Effector memory CD4-positive, alpha-beta T cell (primary cell): Measurements from ENCODE around the gene PAPSS2.

Source experiments
- DNase-seq, 3 donors: peaks; one replicate each; pipeline ENCODE4 v3.0.0-alpha.2; 2020
- H3K27ac ChIP-seq: 2 replicates; pipeline ENCODE4 v1.7.0; 2013; ENCODE audit warnings: mild to moderate bottlenecking, low read length, moderate library complexity; ENCODE audit not compliant: insufficient read depth, poor library complexity, severe bottlenecking
- H3K27me3 ChIP-seq: replicated peaks from 2 replicates; pipeline ENCODE4 v1.7.0; 2013; ENCODE audit warnings: mild to moderate bottlenecking, low read length; ENCODE audit not compliant: insufficient read depth, control insufficient read depth, poor library complexity, severe bottlenecking
- H3K36me3 ChIP-seq: 2 replicates; pipeline ENCODE4 v1.7.0; 2013; ENCODE audit warnings: mild to moderate bottlenecking, low read length, moderate library complexity; ENCODE audit not compliant: control insufficient read depth, insufficient read depth
- H3K4me1 ChIP-seq: 2 replicates; pipeline ENCODE4 v1.7.0; 2013; ENCODE audit warnings: low read length, mild to moderate bottlenecking; ENCODE audit not compliant: control insufficient read depth, insufficient read depth, poor library complexity, severe bottlenecking
- H3K4me3 ChIP-seq: 2 replicates; pipeline ENCODE4 v1.7.0; 2013; ENCODE audit warnings: low read length, low read depth, mild to moderate bottlenecking; ENCODE audit not compliant: insufficient read depth, poor library complexity, severe bottlenecking
- H3K9me3 ChIP-seq: 2 replicates; pipeline ENCODE4 v1.7.0; 2013; ENCODE audit warnings: mild to moderate bottlenecking, low read length, moderate library complexity; ENCODE audit not compliant: control insufficient read depth

Gene PAPSS2

GRCh38 chr10:87654212-87654611 lies 5.5 kb upstream of the PAPSS2 start:
- H3K36me3 ChIP-seq = no peaks in the 10 kb centered on the region
- no peaks in the 10 kb centered on the region for H3K9me3 ChIP-seq
- H3K4me3 ChIP-seq = no peak overlapping the region
- no peaks in the 10 kb centered on the region for H3K4me1 ChIP-seq
- no peaks in the 10 kb centered on the region for H3K27me3 ChIP-seq
- no peak overlapping the region for H3K27ac ChIP-seq
- no peak for DNase-seq

GRCh38 chr10:87656431-87657072 lies 3.1 kb upstream of the PAPSS2 start:
- no peaks in the 10 kb centered on the region for H3K9me3 ChIP-seq
- peaks cover 7% of the 10 kb centered on the region for H3K27me3 ChIP-seq
- peaks cover 9% of the 10 kb centered on the region for H3K4me1 ChIP-seq
- no peaks in the 10 kb centered on the region for H3K36me3 ChIP-seq
- no peak overlapping the region for H3K4me3 ChIP-seq
- no peak overlapping the region for H3K27ac ChIP-seq
- DNase-seq = no peak

GRCh38 chr10:87657371-87657770 lies 2.3 kb upstream of the PAPSS2 start:
- H3K4me3 ChIP-seq = no peak overlapping the region
- H3K9me3 ChIP-seq = no peaks in the 10 kb centered on the region
- H3K4me1 ChIP-seq = peaks cover 9% of the 10 kb centered on the region
- H3K27me3 ChIP-seq = peaks cover 7% of the 10 kb centered on the region
- DNase-seq = no peak
- no peaks in the 10 kb centered on the region for H3K36me3 ChIP-seq
- H3K27ac ChIP-seq = no peak overlapping the region

- Histone ChIP-seq H3K36me3 (no peaks in the 10 kb centered on the region), H3K4me3 (no peak overlapping the region), H3K4me1 (peaks cover 9% of the 10 kb centered on the region), H3K27me3 (peaks cover 7% of the 10 kb centered on the region), H3K9me3 (no peaks in the 10 kb centered on the region), H3K27ac (no peak overlapping the region)
- DNase-seq = no peak
Observed at GRCh38 chr10:87658321-87658795, 1.3 kb upstream of the PAPSS2 start.

GRCh38 chr10:87658858-87659555 lies 671 bp upstream of the PAPSS2 start:
- Histone ChIP-seq H3K27ac (no peak overlapping the region), H3K27me3 (peaks cover 7% of the 10 kb centered on the region), H3K9me3 (no peaks in the 10 kb centered on the region), H3K4me1 (peaks cover 9% of the 10 kb centered on the region), H3K4me3 (no peak overlapping the region), H3K36me3 (no peaks in the 10 kb centered on the region)
- no peak for DNase-seq

GRCh38 chr10:87660484-87661133 lies 931 bp downstream of the PAPSS2 start:
- H3K4me3 ChIP-seq = peak overlapping the region; percentile 61

DNA sequence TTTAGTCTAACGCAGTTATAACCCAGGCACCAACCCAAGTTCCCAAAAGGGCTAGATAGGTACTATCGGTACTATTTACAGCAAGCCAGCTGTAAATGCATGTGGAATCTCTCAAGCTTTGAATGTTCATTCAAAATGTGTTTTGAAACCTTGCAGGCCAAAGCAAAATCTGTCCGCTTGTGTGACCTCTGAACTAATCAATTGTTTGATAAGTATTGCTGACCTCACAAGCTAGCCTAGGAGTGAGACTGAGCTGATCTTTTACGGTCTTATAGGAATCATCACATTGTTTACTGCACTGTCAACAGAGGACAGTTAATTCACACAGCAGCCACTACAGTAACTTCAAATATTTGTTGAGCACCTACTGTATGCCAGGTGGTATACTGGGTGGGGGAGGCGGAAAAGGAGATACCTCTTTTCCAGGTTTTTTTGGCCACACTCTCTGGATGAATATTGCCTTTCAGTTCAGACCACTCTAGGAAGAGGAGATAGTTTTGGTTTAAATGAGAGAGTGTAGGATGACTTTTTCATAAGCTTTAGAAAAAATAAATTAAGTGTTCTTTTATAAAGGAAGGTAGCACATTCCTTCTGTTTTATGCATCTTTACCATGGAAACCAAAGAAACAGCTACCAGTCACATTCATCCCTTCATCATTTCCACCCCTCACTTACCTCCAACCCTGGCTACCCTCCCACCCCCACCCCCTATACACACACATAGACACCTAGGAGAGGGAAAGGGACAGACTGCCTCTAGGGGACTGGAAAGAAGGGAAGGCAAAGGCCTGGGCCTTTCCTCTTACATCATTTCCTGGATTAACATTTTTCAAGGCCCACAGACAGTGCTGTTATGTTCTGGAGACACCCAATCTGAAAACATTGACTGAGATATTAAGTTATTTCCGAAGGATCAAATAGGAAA lies 2.4 kb downstream of the PAPSS2 start:
- no peak for DNase-seq
- H3K9me3 ChIP-seq = no peaks in the 10 kb centered on the region
- H3K27me3 ChIP-seq = peaks cover 7% of the 10 kb centered on the region
- peaks cover 9% of the 10 kb centered on the region for H3K4me1 ChIP-seq
- H3K36me3 ChIP-seq = no peaks in the 10 kb centered on the region
- no peak overlapping the region for H3K27ac ChIP-seq
- no peak overlapping the region for H3K4me3 ChIP-seq

More at GRCh38 chr10:87660484-87661133, 931 bp downstream of the PAPSS2 start:
- Histone ChIP-seq H3K4me1 (peaks cover 9% of the 10 kb centered on the region), H3K9me3 (no peaks in the 10 kb centered on the region), H3K27ac (no peak overlapping the region), H3K27me3 (peaks cover 7% of the 10 kb centered on the region), H3K36me3 (no peaks in the 10 kb centered on the region)
- DNase-seq = no peak

GRCh38 chr10:87664276-87664701 lies 4.6 kb downstream of the PAPSS2 start:
- no peaks in the 10 kb centered on the region for H3K9me3 ChIP-seq
- H3K27ac ChIP-seq = no peak overlapping the region
- peaks cover 7% of the 10 kb centered on the region for H3K27me3 ChIP-seq
- DNase-seq = no peak
- no peaks in the 10 kb centered on the region for H3K36me3 ChIP-seq
- H3K4me1 ChIP-seq = peaks cover 9% of the 10 kb centered on the region
- H3K4me3 ChIP-seq = no peak overlapping the region

- no peaks in the 10 kb centered on the region for H3K4me1 ChIP-seq
- no peaks in the 10 kb centered on the region for H3K36me3 ChIP-seq
- no peak overlapping the region for H3K4me3 ChIP-seq
- no peaks in the 10 kb centered on the region for H3K27me3 ChIP-seq
- H3K9me3 ChIP-seq = no peaks in the 10 kb centered on the region
- no peak overlapping the region for H3K27ac ChIP-seq
- no peak for DNase-seq
Observed at GRCh38 chr10:87667493-87667892, 7.8 kb downstream of the PAPSS2 start.
